Activated CD4-positive, alpha-beta T cell treated with anti-CD3 and anti-CD28 coated beads, Interleukin-2, amount 10 ng/mL, durations not matched to agents 24 days and 14 days (primary cell): Measurements from ENCODE around the gene KSR1. TPM values are rescaled to one million over a fixed set of nuclear protein-coding genes. Genes with fewer than 3 reads are reported as not detected.
A peak's percentile ranks its signal among the peaks of the same experiment; 100 is the strongest.

Experiments
- DNase-seq: peaks from one replicate; pipeline ENCODE4 v3.0.0; 2022
- H3K27ac Mint-ChIP-seq: one replicate; pipeline ENCODE4 v1.8.0; 2022; ENCODE audit warnings: mild to moderate bottlenecking, mixed read lengths
- H3K27me3 Mint-ChIP-seq: one replicate; pipeline ENCODE4 v1.8.0; 2022; ENCODE audit warnings: mixed read lengths
- H3K36me3 Mint-ChIP-seq: one replicate; pipeline ENCODE4 v1.8.0; 2022; ENCODE audit warnings: low read depth, mild to moderate bottlenecking, mixed read lengths
- H3K4me1 Mint-ChIP-seq: one replicate; pipeline ENCODE4 v1.8.0; 2021; ENCODE audit warnings: mixed read lengths
- H3K4me3 Mint-ChIP-seq: one replicate; pipeline ENCODE4 v1.8.0; 2022; ENCODE audit warnings: mild to moderate bottlenecking, moderate library complexity, mixed read lengths
- H3K9me3 Mint-ChIP-seq: one replicate; pipeline ENCODE4 v1.8.0; 2021; ENCODE audit warnings: mixed read lengths
- intact Hi-C: fragments of 100-400 bp; cut with micrococcal nuclease; formaldehyde crosslinking; loops from one replicate; pipeline ENCODE4 v1.15.1; 2023
- total RNA-seq: library from RNA; stranded (reverse); gene quantifications from 2 replicates; pipeline ENCODE4 v1.2.3, GENCODE V29; 2022

KSR1 gene
- total RNA-seq, 1 donor from 2014 or later = 104 TPM

- Mint-ChIP-seq H3K27ac (peak overlapping the region; percentile 70), H3K4me1 (peaks cover 69% of the 10 kb centered on the region), H3K36me3 (peaks cover 28% of the 10 kb centered on the region), H3K9me3 (no peaks in the 10 kb centered on the region), H3K27me3 (no peaks in the 10 kb centered on the region), H3K4me3 (no peak overlapping the region)
- intact Hi-C loops = loop anchor here (2.0 to 5.0 kb wide), 2 partner anchors 33 to 41 kb away; no protein-coding TSS in a partner anchor
- no peak for DNase-seq
Measured at GRCh38 chr17:27568216-27568615, 112.0 kb downstream of the KSR1 start.

- Mint-ChIP-seq H3K4me3 (no peak overlapping the region), H3K36me3 (peaks cover 22% of the 10 kb centered on the region), H3K9me3 (no peaks in the 10 kb centered on the region), H3K4me1 (peaks cover 68% of the 10 kb centered on the region), H3K27ac (peak overlapping the region; percentile 70), H3K27me3 (no peaks in the 10 kb centered on the region)
- no peak for DNase-seq
- intact Hi-C loops = loop anchor here (2.0 to 5.0 kb wide), 2 partner anchors 32 to 42 kb away; no protein-coding TSS in a partner anchor
Measured at GRCh38 chr17:27568811-27569210, 112.6 kb downstream of the KSR1 start.

GRCh38 chr17:27569257-27569722, 113.0 kb downstream of the KSR1 start:
- Mint-ChIP-seq H3K9me3 (peaks cover 4% of the 10 kb centered on the region), H3K27me3 (no peaks in the 10 kb centered on the region), H3K27ac (peak overlapping the region; percentile 48), H3K4me3 (no peak overlapping the region), H3K36me3 (peaks cover 23% of the 10 kb centered on the region), H3K4me1 (peaks cover 69% of the 10 kb centered on the region)
- intact Hi-C loops = loop anchor here (2.0 to 5.0 kb wide), 2 partner anchors 32 to 42 kb away; no protein-coding TSS in a partner anchor
- DNase-seq = peak; percentile 81

DNA sequence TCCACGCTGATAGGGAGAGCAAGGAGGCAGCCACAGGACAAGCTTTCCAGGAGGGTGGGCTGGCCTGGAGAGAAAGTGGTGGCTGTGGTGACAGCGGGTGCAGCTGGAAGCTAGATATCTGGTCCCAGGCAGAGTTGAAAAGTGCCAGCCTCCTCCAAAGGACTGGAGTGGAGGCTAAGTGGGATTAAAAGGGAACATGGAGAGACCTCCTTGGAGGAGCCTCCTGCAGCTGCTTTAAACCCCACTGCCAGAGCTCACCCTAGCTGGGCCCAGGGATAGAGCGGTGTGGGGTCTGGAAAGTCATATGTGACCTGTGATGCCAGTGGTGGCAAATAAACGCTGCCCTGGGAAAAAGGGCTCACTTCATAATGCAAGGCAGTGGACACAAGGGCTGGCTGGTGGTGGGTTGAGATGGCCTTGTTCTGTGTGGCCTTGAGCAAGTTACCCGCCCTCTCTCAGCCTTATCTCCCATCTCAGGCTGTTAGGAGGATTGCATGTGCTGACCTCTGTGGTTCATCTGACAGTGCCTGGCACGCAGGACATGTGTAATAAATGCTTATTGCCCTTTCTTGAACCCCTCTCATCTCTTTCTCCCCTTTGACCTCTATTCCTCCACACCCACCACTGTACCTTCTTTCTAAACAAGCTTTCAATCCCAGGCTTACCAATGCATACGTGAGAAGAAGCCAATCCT, 113.8 kb downstream of the KSR1 start:
- Mint-ChIP-seq H3K27ac (peak overlapping the region; percentile 48), H3K4me1 (peaks cover 74% of the 10 kb centered on the region), H3K4me3 (no peak overlapping the region), H3K36me3 (peaks cover 23% of the 10 kb centered on the region), H3K27me3 (no peaks in the 10 kb centered on the region), H3K9me3 (peaks cover 10% of the 10 kb centered on the region)
- intact Hi-C loops = loop anchor here (2.0 to 5.0 kb wide), 2 partner anchors 31 to 43 kb away; no protein-coding TSS in a partner anchor
- no peak for DNase-seq

DNA sequence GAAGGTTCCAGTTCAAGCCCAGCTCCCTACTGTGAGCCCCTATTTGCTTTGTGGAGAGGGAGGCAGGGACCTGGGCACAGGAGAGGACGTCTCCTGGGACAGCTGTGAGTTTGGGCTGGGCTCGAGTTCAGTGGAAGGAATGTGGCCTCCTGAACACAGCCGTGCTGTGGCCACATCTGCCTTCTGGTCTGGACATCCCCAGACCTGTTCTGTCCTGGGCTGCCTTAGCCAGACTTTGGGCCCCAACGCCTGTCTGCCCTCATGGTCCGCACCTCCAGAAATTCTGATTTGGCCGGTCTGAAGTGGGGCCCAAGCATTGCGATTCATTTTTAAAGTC, 114.3 kb downstream of the KSR1 start:
- H3K9me3 Mint-ChIP-seq = peaks cover 10% of the 10 kb centered on the region
- peaks cover 26% of the 10 kb centered on the region for H3K36me3 Mint-ChIP-seq
- DNase-seq = no peak
- no peak overlapping the region for H3K4me3 Mint-ChIP-seq
- H3K4me1 Mint-ChIP-seq = peaks cover 75% of the 10 kb centered on the region
- intact Hi-C loops = no loop called here
- peak overlapping the region; percentile 31 for H3K27ac Mint-ChIP-seq
- H3K27me3 Mint-ChIP-seq = no peaks in the 10 kb centered on the region

- Mint-ChIP-seq H3K4me3 (peak overlapping the region; percentile 67), H3K9me3 (peaks cover 10% of the 10 kb centered on the region), H3K36me3 (peaks cover 25% of the 10 kb centered on the region), H3K27ac (peak overlapping the region; percentile 89), H3K4me1 (peaks cover 73% of the 10 kb centered on the region), H3K27me3 (no peaks in the 10 kb centered on the region)
- no peak for DNase-seq
- intact Hi-C loops = loop anchor here (1.0 kb wide), 1 partner anchor 27 kb away; no protein-coding TSS in a partner anchor
Measured at GRCh38 chr17:27571563-27572352, 115.5 kb downstream of the KSR1 start.

GRCh38 chr17:27572665-27573064, 116.4 kb downstream of the KSR1 start:
- intact Hi-C loops = loop anchor here (1.0 kb wide), 1 partner anchor 28 kb away; no protein-coding TSS in a partner anchor
- peaks cover 27% of the 10 kb centered on the region for H3K36me3 Mint-ChIP-seq
- H3K4me1 Mint-ChIP-seq = peaks cover 76% of the 10 kb centered on the region
- peak overlapping the region; percentile 67 for H3K4me3 Mint-ChIP-seq
- peak; percentile 65 for DNase-seq
- no peaks in the 10 kb centered on the region for H3K27me3 Mint-ChIP-seq
- H3K9me3 Mint-ChIP-seq = peaks cover 10% of the 10 kb centered on the region
- peak overlapping the region; percentile 89 for H3K27ac Mint-ChIP-seq

DNA sequence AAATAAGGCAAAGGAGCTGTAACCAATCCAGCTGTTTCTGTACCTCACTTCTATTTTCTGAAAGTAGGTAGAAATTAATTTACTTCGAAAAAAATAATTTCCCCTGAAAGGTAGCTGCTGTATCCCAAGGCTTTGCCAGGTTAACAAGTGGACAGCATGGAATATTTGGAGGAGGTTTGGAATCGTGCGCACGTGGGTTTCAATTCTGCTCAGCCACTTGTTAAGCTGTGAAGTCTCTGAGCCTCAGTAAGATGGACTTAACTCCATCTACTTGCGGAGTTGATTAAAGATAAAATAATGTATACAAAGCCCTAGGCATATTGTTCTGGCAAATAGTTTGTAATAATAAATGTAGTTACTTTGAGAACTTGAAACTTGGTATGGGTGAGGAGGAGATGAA, 117.3 kb downstream of the KSR1 start:
- peak overlapping the region; percentile 86 for H3K27ac Mint-ChIP-seq
- DNase-seq = no peak
- H3K4me3 Mint-ChIP-seq = no peak overlapping the region
- no peaks in the 10 kb centered on the region for H3K27me3 Mint-ChIP-seq
- intact Hi-C loops = no loop called here
- H3K36me3 Mint-ChIP-seq = peaks cover 32% of the 10 kb centered on the region
- H3K9me3 Mint-ChIP-seq = peaks cover 10% of the 10 kb centered on the region
- peaks cover 79% of the 10 kb centered on the region for H3K4me1 Mint-ChIP-seq

- H3K9me3 Mint-ChIP-seq = peaks cover 10% of the 10 kb centered on the region
- peak overlapping the region; percentile 86 for H3K27ac Mint-ChIP-seq
- intact Hi-C loops = no loop called here
- peak; percentile 65 for DNase-seq
- peaks cover 80% of the 10 kb centered on the region for H3K4me1 Mint-ChIP-seq
- H3K27me3 Mint-ChIP-seq = no peaks in the 10 kb centered on the region
- peaks cover 33% of the 10 kb centered on the region for H3K36me3 Mint-ChIP-seq
- no peak overlapping the region for H3K4me3 Mint-ChIP-seq
Measured at GRCh38 chr17:27573971-27574525, 117.8 kb downstream of the KSR1 start.

DNA sequence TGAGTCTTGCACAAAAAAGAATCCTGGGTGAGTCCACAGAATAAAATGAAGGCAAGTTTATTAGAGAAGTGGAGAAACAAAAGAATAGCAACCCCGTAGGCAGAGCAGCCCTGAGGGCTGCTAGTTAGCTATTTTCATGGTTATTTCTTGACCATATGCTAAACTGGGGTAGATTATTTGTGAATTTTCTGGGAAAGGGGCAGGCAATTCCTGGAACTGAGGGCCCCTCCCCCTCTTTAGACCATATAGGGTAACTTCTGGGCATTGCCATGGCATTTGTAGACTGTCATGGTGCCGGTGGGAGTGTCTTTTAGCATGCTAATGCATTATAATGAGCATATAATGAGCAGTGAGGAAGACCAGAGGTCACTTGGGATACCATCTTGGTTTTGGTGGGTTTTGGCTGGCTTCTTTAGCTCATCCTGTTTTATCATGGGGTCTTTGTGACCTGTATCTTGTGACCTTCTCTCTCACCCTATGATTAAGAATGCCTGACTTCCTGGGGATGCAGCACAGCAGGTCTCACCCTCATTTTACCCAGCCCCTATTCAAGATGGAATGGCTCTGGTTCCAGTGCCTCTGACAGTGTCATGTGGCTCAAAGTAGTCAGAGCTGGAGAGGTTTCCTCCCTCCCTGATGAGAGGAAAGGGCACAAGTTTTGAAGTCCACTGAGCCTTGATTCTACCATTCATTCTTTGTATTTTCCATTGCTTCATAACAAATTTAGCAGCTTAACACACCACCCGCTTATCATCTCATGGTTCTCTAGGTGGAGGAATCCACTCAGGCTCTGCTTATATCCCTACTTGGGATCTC, 119.1 kb downstream of the KSR1 start:
- DNase-seq = no peak
- H3K36me3 Mint-ChIP-seq = peaks cover 37% of the 10 kb centered on the region
- H3K27me3 Mint-ChIP-seq = no peaks in the 10 kb centered on the region
- H3K4me1 Mint-ChIP-seq = peaks cover 81% of the 10 kb centered on the region
- H3K9me3 Mint-ChIP-seq = peaks cover 10% of the 10 kb centered on the region
- no peak overlapping the region for H3K4me3 Mint-ChIP-seq
- intact Hi-C loops = no loop called here
- peak overlapping the region; percentile 86 for H3K27ac Mint-ChIP-seq

GRCh38 chr17:27575912-27576252, 119.6 kb downstream of the KSR1 start:
- peaks cover 10% of the 10 kb centered on the region for H3K9me3 Mint-ChIP-seq
- peak overlapping the region; percentile 86 for H3K27ac Mint-ChIP-seq
- H3K36me3 Mint-ChIP-seq = peaks cover 37% of the 10 kb centered on the region
- no peaks in the 10 kb centered on the region for H3K27me3 Mint-ChIP-seq
- peaks cover 82% of the 10 kb centered on the region for H3K4me1 Mint-ChIP-seq
- intact Hi-C loops = loop anchor here (1.0 kb wide), 1 partner anchor 10 kb away; no protein-coding TSS in a partner anchor
- H3K4me3 Mint-ChIP-seq = no peak overlapping the region
- no peak for DNase-seq

DNA sequence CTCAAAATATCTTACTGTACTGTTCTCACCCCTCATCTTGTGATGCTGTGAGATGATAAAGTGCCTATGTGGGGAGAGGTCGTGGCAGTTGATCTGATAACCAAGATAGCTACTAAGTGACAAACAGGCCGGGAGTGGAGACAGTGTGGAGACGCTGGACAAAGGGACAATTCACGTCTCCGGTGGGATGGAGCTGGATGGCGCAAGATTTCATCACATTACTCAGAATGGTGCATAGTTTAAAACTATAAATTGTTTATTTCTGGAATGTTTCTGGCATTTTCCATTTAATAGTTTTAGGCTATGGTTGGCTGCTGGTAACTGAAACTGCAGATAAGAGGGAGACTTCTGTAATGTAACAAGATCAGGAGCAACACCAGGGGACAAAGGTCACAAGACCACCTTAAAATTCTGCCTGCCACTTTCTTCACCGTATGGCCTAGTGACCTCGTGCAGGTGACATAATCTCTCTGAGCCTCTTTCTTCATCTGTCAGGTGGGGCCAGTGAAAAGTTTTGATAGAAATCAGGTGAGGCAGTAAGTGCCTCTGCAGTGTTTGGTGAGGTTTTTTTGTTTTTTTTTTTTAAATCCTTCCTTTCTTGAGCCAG, 120.3 kb downstream of the KSR1 start:
- Mint-ChIP-seq H3K27me3 (no peaks in the 10 kb centered on the region), H3K4me3 (peak overlapping the region; percentile 28), H3K4me1 (peaks cover 85% of the 10 kb centered on the region), H3K36me3 (peaks cover 44% of the 10 kb centered on the region), H3K27ac (peak overlapping the region; percentile 86), H3K9me3 (peaks cover 10% of the 10 kb centered on the region)
- intact Hi-C loops = loop anchor here (1.0 kb wide), 1 partner anchor 10 kb away; no protein-coding TSS in a partner anchor
- peak; percentile 60 for DNase-seq
